NOMO-1 treated with dmso at 0.1 percent for 144 hours (cell line): Measurements from ENCODE around the gene RAC3.

Experiments
- DNase-seq: peaks from one replicate; lab custom pipeline; 2025; ENCODE audit not compliant: unreplicated experiment; lab: John Stamatoyannopoulos, UW

RAC3 gene

DNA sequence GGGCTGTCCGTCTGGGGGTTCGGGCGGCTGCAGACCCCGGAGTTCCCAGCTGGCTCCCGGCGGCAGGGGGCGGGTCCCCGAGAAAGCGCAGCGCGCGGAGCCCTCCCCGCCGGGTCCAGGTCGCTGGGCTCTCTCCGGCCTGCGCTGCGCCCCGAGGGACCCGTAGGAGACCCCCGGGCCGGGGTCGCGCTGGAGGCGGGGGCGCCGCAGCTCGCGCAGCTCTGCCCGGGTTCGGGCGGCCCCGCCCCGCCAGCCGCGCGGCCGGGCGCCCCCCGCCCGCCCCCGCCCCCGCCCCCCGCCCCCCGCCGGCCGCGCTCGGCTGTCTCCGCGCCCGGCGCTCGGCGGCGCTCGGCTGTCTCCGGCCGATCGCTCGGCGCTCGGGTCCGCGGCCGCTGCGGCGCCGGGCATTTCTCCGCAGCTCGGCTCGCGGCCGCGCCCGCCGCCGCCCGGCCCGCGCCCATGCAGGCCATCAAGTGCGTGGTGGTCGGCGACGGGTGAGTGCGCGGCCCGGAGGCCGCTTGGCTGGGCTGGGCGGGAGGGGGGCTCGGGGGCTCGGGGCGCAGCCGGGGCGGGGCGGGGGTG, at the start of gene RAC3:
RAC3 (plus strand) TSS at position 376 of the 582 bp plus-strand sequence; CDS start at position 460, 84 bp downstream.
- no peak for DNase-seq

DNA sequence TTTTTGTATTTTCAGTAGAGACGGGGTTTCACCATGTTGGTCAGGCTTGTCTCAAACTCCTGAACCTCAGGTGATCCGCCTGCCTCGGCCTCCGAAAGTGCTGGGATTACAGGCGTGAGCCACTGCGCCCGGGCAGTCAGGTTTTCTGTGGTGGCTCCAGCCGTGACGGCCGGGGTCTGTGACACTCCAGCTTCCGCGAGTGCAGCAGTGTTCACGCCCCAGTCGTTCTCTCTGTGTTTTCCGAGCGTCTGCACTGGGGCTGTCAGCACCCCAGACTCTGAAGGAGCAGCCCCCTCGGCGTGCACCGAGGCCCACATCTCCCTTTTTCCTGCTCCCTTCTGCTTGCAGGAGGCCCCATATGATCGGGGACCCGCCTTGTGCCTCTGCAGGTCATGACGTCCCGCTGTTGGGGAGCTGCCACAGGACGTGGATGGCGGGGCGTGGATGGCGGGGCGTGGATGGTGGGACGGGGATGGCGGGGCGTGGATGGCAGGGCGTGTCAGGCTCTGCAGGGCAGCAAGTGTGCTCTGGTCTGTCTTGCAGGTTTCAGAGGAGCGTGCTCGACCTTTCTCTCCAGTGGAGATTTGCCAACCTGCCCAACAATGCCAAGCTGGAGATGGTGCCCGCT, 48.4 kb upstream of the RAC3 start:
- DNase-seq: no peak

DNA sequence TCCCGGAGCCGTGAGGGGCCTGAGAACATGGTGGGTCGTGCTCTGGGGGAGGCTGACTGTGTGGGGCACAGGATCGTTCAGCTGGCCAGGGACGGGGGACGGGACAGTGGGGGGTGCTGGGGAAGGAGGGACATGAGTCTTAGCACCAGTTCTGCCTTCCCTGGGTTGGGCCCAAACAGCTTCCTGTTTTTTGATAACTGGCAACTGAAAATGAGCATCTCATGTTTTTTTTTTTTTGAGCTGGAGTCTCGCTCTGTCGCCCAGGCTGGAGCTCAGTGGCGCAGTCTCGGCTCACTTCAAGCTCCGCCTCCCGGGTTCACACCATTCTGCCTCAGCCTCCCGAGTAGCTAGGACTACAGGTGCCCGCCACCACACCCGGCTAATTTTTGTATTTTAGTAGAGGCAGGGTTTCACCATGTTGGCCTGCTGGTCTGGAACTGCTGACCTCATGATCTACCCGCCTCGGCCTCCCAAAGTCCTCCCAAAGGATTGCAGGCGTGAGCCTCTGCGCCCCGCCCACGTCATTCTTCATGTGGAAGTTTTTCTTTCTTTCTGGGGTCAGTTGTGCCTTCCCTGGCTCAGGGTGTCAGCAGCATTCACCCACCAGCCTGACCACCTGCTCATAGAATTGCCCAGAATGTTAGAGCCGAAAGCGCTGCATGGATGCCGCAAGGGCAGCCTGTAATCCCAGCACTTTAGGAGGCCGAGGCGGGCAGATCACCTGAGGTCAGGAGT, 47.7 kb upstream of the RAC3 start:
- DNase-seq: no peak

DNA sequence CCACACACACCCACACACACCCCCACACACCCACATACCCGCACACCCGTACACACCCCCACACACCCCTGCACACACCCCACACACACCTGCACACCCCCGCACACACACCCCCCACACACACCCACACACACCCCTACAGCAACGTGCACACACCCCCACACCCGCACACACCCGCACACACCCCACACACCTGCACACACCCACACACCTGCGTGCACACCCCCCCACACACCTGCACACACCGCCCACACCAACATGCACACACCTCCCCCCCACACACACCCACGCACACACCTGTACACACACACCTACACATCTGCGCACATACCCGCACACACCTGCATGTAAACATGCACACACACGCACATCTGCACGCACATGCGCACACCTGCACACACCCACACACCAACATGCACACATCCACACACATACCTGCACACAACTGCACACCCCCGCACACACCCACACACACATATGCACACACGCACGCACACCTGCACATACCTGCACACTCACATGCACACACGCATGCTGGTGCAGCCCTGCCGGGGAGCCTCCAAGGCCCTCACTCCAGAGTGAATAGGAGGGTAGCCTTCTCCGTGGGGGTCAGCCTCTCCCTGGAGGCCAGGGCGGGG, 46.6 kb upstream of the RAC3 start:
- no peak for DNase-seq

DNA sequence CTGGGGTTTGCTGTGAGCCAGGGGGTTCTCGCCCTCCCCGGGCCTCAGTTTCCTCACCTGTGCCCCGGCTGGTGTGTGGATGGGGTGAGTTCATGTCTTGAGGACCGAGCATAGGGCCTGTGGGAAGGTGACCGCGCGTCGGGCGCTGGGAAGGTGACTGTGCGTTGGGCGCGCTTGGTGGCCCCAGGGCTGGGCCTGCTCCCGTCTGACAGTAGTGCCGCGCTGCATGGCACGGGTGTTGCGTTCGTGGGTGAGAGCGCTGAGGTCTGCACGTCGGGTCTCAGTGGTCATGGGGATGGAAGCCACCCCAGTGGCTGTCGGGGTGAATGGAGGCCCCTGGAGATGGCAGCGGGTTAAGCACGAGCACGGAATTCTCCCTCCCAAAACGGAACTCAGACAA, 44.9 kb upstream of the RAC3 start:
- DNase-seq: no peak

DNA sequence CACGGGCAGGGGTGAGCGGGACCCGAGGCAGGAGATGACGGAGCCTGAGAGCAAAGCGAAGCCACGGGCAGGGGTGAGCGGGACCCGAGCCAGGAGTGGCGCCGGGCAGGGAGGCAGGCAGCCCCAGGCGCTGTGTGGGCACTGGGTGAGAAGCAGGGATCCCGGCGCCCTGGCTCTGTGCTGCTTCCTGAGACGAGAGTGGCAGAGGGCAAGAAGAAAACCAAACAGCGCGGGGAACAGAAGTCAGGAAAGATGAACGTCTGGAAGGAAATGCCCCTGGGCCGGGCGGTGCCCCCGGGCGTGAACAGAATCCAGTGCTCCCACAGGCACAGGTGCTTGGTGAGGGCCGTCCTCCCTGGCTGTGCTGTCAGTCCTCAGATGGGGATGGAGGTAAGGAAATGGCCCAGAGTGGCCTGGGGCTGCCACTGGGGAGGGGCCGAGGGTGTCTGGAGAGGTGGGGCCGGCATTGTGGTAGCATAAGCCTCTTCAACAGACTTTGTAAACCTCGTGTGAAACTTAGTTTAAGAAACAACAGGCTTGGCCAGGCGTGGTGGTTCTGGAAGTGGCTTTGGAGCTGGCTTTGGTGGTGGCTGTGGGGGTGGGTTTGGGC, 44.2 kb upstream of the RAC3 start:
- no peak for DNase-seq

DNA sequence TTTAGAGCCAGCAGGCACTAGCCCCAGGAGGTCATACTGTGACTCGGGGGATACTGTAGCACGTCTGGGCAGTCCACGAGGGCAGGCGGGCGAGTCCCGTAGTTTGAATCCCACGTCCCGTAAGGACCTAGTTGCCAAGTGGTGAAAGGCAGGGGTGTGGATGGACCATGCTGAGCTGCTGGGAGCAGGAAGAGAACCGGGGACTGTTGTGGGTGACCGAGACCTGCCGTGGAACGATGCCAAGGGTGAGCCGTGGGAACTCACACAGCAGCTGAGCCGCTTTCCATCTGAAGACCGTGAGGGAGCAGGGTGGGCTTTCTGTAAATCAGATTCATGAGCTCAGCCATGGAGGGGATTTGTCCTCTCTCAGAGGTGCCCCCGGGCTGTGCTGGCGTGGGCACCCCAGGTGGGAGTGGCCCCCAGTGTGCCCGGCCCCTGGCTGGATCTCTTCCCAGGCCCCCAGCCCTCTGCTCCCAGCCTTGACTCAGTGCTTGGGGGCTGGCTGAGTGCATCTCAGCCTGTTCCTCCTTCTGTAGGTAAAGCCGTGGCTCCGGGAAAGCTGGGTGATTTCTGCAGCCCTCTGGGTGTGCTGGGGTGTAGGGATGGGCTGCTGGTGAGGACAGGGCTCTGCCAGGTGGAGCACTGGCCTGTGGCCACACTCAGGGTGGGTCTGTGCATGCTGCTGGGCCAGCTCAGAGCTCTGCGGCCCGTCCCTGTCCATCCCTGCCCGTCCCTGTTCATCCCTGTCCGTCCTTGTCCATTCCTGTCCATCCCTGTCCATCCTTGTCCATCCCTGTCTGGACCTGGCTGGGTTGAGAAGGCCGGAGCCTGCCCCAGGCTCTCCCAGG, 40.4 kb upstream of the RAC3 start:
- no peak for DNase-seq

DNA sequence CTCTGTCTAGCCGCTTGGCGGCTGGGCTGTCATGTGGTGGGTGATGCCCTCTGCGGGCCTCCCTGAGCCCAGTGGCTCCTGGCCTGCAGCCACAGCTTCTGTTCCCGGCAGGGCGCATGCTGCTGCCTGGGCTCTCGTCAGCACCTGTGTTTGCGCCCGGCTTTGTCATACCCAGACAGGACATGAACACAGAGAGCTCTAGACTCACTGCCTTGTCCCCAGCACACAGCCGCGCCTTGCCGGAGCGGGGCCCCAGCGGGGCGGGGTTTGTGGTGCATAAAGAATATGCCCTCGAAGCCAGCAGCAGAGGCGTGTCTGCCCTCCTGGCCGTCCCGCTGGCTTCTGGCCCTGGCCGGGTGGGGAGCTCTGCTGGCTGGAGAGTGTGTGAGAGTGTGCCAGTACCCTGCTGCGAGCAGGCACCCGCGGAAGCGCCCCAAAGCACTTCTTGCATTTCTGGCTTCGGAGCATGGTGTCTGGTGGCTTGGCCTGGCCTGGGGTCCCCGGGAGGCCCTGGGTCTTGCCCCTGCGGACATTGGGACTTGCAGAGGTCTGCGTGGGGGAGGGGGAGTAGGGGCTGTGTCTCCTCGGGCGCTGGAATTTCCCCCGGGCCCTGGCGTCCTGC, 39.7 kb upstream of the RAC3 start:
- DNase-seq: no peak

DNA sequence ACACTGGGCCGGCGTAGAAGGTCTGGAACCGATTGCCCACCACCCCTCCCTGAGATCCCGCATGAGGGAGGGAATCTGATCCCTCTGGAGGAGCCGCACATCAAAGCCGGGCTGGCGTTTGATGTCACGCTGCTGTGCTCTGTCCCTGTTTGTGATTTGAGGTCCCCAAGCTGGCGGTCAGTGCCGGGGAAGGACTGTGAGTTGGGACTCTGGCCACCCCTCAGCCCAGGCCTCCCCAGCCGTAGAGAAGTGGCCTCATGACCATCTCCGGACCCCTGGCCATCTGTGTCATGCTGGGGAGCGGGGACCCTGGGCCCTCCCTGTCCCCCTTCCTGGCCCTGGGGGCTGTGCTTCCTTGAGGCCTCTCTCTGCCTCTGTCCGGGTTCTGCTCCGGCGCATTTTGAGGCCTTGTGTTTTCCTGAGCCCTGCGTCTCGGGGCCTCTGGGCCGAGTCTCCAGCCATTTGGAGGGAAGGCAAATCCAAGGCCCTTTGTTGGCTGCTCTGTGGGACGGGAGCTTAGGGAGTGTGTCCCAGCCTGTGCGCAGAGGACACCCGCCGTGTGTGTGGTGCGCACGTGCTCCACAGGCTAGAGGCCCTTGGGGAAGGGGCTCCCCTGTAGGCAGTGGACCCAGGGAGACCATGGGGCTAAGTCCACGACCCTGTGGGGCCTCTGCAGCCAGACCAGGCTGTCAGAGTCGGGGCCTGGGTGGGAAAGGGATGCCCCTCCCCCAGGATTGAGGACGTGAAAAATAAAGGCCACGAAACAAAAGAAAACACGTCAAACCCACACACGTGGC, 39.0 kb upstream of the RAC3 start:
- no peak for DNase-seq

DNA sequence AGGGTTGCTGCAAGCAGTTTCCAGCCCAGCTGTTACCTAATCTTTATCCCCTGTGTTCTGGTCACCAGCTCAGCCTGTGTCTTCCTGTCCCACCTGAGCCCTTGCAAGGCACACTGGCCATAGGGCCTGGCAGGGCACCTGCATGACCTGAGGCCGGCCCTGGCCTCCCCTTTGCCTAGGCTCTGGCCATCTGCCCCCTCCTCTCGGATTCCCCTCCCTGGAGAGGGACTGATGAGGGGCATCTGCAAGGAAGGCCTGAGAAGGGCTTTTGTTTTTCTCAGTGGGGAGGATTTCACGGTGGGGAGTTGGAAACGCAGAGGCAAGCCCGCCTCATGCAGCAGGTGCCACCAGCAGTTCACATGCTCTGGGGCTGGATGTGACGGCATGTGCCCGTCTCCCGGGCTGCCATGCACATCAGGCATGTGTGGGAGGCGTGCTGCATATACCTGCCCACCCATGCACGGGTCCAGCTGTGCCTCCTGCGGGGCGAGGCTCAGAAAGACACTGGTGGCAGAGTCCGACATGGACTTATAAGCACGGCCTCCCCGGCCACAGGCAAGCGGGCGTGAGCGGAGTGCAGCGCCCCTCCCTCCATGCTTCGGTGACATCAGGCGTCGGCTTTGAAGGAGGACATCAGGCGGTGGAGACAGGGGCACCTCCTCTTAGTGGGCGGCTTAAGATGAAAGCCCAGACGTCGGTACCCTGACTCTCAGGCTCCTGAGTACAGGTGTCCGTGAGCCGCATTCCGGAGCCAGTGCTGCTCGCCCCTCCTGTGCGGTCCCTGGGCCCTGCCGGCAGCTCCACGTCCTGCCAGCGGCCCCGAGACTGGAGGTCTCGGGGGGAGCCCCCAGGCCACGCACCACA, 37.5 kb upstream of the RAC3 start:
- DNase-seq: no peak

DNA sequence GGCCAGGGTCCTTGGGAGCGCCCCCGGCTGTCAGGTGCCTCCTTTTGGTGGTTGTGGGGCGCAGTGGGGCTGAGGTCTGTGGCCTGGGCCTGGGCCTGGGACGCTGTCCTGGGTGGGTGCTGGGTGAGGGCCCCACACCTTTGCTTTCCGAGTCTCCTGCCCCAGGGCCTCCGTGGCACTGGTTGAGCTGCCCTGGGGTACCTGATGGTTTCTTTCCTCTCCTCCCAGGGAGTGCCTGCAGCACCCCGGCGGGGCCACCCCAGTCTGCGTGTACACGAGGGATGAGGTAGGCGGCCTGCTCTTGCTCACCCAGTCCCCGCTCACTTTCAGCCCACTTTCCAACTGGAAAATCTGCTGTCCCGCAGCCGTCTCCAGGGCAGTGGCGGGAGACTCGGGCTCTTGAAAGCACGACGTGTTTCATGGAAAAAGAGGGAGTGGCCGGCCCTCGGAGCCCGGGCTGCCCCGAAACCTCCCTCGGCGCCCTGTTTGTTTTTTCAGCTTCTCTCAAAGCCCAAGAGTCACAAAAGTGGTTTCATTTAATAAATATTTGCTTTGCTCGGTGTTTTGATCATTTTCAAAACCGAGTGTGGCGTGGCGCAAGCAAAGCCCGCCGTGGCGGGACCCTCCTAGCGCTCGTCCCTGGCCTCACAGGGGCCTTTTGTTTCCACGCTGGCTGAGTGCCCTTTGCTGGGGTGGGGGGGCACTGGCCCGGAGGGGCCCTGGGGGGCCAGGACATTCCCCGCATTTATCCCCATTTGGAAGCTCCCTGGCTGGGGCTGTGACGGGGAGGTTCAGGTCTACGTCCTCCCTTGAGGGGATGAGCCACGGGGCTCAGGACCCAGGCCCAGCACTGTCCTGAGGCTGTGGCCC, 36.6 kb upstream of the RAC3 start:
- no peak for DNase-seq

DNA sequence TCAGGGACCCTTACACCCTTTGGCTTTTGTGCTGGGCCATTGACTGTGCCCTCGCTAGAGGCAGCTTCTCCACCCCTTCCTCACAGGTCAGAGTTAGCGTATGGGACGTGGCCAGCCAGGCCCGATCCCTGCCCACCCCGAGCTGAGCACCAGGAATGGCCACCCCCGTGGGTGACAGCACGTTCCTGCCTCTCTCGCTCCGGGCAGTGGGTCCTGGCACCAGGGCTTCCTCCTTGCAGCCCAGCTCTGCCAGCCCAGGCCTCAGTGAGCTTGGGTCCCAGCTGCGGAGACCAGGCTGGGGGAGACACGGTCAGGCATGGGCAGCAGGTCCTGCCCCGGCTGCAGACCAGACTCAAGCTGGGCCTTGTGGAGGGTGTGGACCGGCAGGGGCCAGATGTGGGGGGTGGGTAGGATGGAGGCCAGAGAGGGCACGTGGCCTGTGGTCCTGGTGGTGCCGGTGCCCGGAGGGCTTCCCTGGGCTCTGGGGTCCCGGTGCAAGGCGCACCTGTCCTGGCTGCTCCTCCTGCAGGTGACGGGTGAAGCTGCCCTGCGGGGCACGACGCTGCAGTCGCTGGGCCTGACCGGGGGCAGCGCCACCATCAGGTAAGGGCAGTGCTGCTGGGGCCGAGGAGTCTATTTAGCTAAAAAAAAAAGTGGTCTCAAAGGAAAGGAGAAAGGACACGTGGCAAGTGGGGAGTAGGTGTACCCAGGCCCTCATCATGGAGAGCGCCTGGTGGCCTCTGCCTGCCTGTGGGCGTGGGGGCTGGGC, 35.8 kb upstream of the RAC3 start:
- DNase-seq: no peak

DNA sequence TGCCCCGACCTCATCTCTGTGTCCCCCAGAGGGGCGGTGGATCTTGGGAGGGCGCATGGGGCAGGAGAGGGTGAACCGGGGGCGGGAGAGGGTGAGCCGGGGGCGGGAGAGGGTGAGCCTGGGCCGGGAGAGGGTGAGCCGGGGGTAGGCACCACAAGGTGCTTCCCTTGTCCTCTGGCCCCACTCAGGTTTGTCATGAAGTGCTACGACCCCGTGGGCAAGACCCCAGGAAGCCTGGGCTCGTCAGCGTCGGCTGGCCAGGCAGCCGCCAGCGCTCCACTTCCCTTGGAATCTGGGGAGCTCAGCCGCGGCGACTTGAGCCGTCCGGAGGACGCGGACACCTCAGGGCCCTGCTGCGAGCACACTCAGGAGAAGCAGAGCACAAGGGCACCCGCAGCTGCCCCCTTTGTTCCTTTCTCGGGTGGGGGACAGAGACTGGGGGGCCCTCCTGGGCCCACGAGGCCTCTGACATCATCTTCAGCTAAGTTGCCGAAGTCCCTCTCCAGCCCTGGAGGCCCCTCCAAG, 35.2 kb upstream of the RAC3 start:
- no peak for DNase-seq

DNA sequence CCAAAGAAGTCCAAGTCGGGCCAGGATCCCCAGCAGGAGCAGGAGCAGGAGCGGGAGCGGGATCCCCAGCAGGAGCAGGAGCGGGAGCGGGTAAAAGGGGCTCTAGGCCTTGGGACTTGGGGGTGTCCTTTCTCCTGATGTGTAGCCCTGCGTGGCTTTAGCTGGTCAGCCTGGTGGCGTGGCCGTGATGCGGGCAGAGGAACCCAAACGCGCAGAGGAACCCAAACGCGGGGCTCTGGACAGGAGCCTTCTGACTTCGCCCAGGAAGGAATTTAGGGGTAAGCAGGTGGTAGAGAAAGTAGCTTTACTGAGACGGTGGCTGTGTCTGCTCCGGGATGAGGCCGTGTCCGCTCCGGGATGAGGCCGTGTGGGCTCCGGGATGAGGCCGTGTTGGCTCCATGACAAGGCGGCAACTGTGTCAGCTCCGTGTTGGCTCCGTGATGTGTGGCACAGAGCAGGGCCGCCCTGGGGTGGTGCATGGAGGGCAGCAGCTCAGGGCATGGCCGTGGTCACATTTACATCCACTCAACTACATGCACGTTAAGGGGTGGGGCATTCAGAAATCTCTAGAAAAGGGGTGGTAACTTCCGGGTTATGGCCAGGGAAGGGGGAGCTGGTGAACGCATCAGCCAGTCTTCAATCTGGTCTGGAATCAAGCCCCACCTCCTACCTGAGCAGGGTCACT, 34.6 kb upstream of the RAC3 start:
- no peak for DNase-seq

DNA sequence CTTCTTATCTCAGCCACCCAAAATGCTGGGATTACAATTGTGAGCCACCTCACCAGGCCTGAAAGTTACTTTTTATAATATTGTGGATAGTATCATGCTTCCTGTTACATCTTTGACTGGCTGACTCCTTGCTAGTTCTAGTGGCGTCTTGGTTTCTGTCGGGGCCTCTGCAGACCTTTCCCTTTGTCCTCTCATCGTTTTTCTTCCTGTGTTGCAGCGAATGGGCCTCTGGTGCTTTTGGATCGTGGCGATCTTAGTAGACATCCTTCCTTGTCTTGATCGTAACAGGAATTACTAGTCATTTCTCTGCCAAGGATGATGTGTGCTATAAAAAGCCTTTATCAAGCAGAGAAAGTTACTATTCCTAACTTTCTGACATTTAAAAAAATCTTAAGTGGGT, 33.3 kb upstream of the RAC3 start:
- DNase-seq: no peak
